Erythroblast (primary cell): ENCODE results near the gene ARHGAP28.

Experiments used
- DNase-seq, 2 experiments: peaks; one replicate each; lab custom pipeline; 2025; lab: John Stamatoyannopoulos, UW
- GATA1 ChIP-seq: IDR thresholded peaks from 2 replicates; pipeline ENCODE4 v1.6.1; 2011; ENCODE audit warnings: low read depth, mild to moderate bottlenecking, control low read depth, low read length, moderate library complexity
- POLR2A ChIP-seq: IDR thresholded peaks from 2 replicates; pipeline ENCODE4 v1.6.1; 2011; ENCODE audit warnings: mild to moderate bottlenecking, low read length

ARHGAP28 gene

GRCh38 chr18:6741786-6742185, 12.3 kb downstream of the ARHGAP28 start:
- no peak for DNase-seq
- TF ChIP-seq POLR2A (no peak), GATA1 (no peak)

DNA sequence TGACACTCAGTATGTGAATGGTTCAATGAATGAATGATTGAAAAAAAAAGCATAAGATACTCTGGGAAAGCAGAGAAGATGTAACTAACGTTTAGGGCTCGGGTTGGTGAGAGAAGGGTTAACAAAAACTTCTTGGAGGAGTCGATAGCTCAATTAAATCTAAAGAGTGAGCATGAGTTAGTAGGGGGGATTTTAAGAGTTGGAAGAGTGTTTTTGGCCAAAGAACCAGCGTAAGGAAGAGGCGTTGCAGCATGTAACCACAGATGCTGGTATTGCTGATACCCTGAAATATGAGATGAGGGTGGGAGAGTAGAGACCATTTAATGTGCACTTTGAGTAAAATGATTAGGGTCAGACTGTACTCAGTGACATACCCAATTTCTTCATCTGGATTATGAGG, 14.5 kb downstream of the ARHGAP28 start:
- TF ChIP-seq POLR2A (no peak), GATA1 (no peak)
- no peak for DNase-seq

DNA sequence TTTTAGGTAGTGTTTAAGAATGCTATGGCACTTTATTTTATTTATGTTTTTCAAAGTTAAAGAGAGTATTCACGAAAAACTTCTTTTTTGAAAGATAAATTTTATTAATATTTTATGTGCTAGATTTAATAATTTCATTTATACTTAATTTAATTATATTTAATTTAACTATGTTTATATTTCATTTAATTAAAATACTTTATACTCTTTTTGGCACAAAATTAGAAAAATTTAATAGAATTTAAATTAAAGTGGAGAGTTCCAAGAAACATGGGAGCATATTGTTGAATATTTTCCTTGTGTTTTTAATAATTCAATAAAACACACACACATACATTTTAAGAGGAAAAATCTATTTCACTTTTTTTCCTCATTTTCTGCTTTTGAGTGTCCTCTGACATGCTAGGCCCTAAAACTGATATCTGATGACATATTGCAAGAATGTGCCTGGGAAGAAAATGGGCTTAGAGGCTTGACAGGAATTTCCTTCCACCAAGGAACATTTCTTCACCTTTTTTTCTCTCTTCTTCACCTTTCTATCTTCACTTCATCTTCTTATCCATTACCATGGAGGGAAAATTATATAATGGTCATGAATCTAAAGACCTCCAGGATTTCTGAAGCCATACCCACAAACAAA, 15.4 kb downstream of the ARHGAP28 start:
- no peak for DNase-seq
- TF ChIP-seq GATA1 (no peak), POLR2A (no peak)

- TF ChIP-seq POLR2A (no peak), GATA1 (no peak)
- DNase-seq: no peak
Observed at GRCh38 chr18:6745504-6746031, 16.1 kb downstream of the ARHGAP28 start.

DNA sequence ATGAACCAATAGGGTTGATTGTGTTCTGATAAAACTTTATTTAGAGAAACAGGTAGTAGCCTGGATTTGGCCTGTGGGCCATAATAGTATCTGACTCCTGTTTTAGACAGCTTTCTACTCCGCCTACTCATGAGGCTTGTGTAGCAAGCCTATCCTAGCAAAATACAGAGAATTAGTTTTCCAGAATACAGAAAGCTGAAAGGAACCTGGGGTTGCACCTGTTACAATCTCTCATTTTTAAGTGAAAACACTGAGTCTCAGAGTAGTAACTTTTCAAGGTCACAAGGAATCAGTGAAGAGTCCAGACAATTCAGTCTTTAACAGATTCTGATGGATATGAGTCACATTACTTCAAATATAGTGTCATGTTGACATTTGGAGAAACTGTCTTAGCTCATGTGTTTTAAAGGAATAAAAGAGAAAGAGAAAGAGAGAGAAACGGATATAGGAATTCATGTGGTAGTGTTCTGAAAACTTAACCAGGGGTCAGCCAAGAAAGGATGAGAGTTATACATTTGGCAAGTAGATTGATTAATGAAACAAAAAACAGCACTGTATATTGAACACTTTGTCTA, 17.0 kb downstream of the ARHGAP28 start:
- DNase-seq: no peak

GRCh38 chr18:6747646-6748045, 18.1 kb downstream of the ARHGAP28 start:
- TF ChIP-seq POLR2A (no peak), GATA1 (no peak)
- DNase-seq: no peak

More for the DNA sequence above, 17.0 kb downstream of the ARHGAP28 start:
- TF ChIP-seq POLR2A (no peak), GATA1 (no peak)

DNA sequence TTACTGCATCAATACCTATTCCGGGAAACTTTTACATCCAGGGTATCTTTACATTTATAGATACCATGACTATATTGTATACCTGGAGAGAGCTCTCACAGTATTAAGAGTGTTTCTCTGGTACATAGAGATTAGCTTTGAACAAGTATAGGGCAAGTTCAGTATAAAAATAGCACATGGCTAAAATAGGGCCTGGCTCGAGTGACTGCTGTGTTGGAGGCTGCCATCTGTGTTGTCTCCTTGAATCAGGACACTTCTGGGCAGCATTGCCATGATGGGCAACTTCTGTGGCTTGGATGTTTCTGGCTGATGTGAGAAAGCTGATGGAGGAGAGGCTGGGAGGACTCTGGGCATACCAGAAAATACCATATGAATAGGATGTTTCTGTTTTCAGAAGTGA, 18.7 kb downstream of the ARHGAP28 start:
- no peak for DNase-seq
- TF ChIP-seq GATA1: no peak
- no peak for TF ChIP-seq POLR2A

- DNase-seq: no peak
- TF ChIP-seq POLR2A: no peak
- no peak for TF ChIP-seq GATA1
Observed at GRCh38 chr18:6750411-6750810, 20.9 kb downstream of the ARHGAP28 start.

GRCh38 chr18:6751222-6751621, 21.7 kb downstream of the ARHGAP28 start:
- TF ChIP-seq POLR2A (no peak), GATA1 (no peak)
- DNase-seq: no peak

GRCh38 chr18:6752202-6752860, 22.8 kb downstream of the ARHGAP28 start:
- TF ChIP-seq POLR2A (no peak), GATA1 (no peak)
- DNase-seq: no peak

- TF ChIP-seq POLR2A (no peak), GATA1 (no peak)
- no peak for DNase-seq
Observed at GRCh38 chr18:6755107-6755506, 25.6 kb downstream of the ARHGAP28 start.

- TF ChIP-seq GATA1 (no peak), POLR2A (no peak)
- no peak for DNase-seq
Observed at GRCh38 chr18:6757931-6758330, 28.4 kb downstream of the ARHGAP28 start.

DNA sequence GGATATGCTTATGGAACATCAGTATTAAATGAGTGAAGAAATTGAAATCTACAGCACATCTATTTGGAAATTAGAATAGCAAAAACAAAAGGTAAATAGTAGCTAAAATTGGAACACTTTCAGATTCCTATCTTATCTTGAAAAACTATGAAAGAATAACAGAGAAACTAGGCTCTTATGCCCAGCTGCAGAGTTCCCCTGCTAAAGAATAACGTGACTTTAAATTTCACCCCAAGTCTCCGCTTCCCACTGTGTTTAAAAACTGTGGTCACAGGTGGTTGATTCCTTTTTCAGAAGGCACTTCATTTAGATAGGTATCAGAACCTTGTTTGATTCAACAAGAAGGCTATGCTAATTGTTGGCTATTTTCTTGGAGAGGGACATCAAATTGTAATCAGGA, 30.1 kb downstream of the ARHGAP28 start:
- TF ChIP-seq GATA1 (no peak), POLR2A (no peak)
- no peak for DNase-seq

DNA sequence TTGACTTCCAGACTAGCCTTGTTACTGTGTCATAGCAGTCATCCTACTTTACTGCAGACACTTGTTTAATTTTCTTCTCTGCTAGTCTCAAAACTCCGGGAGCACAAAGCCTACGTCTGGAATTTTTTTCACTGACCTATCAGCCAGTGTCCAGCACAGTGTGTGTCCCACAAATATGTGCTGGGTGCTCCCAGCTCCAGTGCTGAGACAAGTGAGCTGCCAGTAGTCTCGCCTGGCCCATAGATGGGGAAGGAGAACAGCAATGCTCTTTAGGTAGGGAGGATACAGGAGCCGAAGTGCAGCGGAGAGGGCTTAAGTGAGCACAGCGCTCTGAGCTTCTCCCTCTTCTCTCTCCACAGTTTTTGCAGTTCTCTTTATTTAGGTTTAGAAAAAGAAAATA, 34.0 kb downstream of the ARHGAP28 start:
- no peak for TF ChIP-seq GATA1
- no peak for TF ChIP-seq POLR2A
- DNase-seq: no peak

DNA sequence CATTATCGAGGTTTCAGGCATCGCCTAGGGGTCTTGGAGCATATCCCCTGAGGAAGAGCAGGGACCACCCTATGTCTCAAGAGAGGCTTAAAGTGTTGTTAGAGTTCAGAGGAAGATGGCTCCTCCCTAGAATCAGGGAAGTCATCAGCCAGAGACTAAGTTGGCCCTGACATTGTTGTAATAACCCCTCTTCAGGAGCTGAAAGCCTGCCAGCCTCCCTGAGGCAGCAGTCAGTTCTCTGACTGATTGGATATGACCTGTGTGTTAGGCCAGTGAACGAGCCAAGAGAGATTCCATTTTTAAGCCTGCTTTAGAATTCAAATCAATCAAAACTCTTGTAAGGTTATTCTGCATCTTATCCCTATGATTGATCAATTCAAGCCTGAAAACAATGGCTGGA, 34.9 kb downstream of the ARHGAP28 start:
- no peak for DNase-seq
- TF ChIP-seq GATA1 (no peak), POLR2A (no peak)
